Hepatocyte (in vitro differentiated cells): ENCODE measurements around the gene DOCK1.

ENCODE experiments used
- EZH2 ChIP-seq: fragments of 200-600 bp; sonication (generic); IDR thresholded peaks from 2 replicates; pipeline ENCODE4 v1.6.1; 2016; ENCODE audit warnings: antibody characterized with exemption, mild to moderate bottlenecking, borderline replicate concordance
- EZH2phosphoT487 ChIP-seq: fragments of 200-600 bp; sonication (generic); IDR thresholded peaks from one replicate; pipeline ENCODE4 v1.6.1; 2018; ENCODE audit warnings: antibody characterized with exemption, mild to moderate bottlenecking, low read depth, moderate library complexity; ENCODE audit not compliant: unreplicated experiment, severe bottlenecking
- TF ChIP-seq, protein P1 (sequence below): fragments of 200-600 bp; sonication (generic); IDR thresholded peaks from 2 replicates; pipeline ENCODE4 v1.5.1; 2016; ENCODE audit warnings: antibody characterized with exemption, mild to moderate bottlenecking; ENCODE audit not compliant: poor library complexity

GRCh38 chr10:127117125-127117524, 211.9 kb downstream of the DOCK1 start:
- TF ChIP-seq, protein P1, sequence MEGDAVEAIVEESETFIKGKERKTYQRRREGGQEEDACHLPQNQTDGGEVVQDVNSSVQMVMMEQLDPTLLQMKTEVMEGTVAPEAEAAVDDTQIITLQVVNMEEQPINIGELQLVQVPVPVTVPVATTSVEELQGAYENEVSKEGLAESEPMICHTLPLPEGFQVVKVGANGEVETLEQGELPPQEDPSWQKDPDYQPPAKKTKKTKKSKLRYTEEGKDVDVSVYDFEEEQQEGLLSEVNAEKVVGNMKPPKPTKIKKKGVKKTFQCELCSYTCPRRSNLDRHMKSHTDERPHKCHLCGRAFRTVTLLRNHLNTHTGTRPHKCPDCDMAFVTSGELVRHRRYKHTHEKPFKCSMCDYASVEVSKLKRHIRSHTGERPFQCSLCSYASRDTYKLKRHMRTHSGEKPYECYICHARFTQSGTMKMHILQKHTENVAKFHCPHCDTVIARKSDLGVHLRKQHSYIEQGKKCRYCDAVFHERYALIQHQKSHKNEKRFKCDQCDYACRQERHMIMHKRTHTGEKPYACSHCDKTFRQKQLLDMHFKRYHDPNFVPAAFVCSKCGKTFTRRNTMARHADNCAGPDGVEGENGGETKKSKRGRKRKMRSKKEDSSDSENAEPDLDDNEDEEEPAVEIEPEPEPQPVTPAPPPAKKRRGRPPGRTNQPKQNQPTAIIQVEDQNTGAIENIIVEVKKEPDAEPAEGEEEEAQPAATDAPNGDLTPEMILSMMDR: no peak
- no peak for TF ChIP-seq EZH2
- TF ChIP-seq EZH2phosphoT487: no peak
